B cell (primary cell): Measurements from ENCODE around the gene TFEB. TPM values are rescaled to one million over a fixed set of nuclear protein-coding genes. Genes with fewer than 3 reads are reported as not detected.

Source experiments
- ATAC-seq: fragments of 200-7000 bp; cut with Tn5 transposase; one replicate; pipeline ENCODE4 v1.10.0; 2021; ENCODE audit warnings: low read depth, mild to moderate bottlenecking, moderate number of reproducible peaks, moderate library complexity
- CTCF ChIA-PET: fragments of 350-600 bp; sonication (Branson Sonifier 250); formaldehyde crosslinking; loops from one replicate; lab custom pipeline; 2021; ENCODE audit warnings: antibody characterized with exemption, inconsistent platforms; lab: Charles Lee
- POLR2A ChIA-PET: fragments of 350-600 bp; sonication (Branson Sonifier 250); formaldehyde crosslinking; loops from one replicate; lab custom pipeline; 2021; ENCODE audit warnings: antibody characterized with exemption; lab: Charles Lee
- DNase-seq: peaks from one replicate; pipeline ENCODE4 v3.0.0; 2013
- H2AFZ ChIP-seq: 2 replicates; pipeline ENCODE4 v1.6.1; 2012; ENCODE audit warnings: mild to moderate bottlenecking, low read depth, low read length; ENCODE audit not compliant: insufficient read depth, poor library complexity, severe bottlenecking
- H3K27ac ChIP-seq, 2 donors: 1 replicate in 1 of 2; 2 replicates in 1 of 2; pipeline ENCODE4 v1.5.1; 2012 to 2013; ENCODE audit warnings: low read length in 2 of 2, mild to moderate bottlenecking in 2 of 2, moderate library complexity in 1 of 2
- H3K27me3 ChIP-seq, 4 experiments: fragments of 200-600 bp in 1 of 4; sonication (generic) in 1 of 4; replicated peaks in 1 of 4; 1 replicate in 2 of 4; 2 replicates in 2 of 4; pipeline versions ENCODE4 v1.6.1 to v1.7.0; 2013 to 2016; ENCODE audit warnings: low read length in 3 of 4, mild to moderate bottlenecking in 2 of 4, mixed read lengths in 1 of 4, moderate library complexity in 1 of 4; ENCODE audit not compliant: insufficient read depth in 4 of 4, control insufficient read depth in 3 of 4; ENCODE audit errors: control extremely low read depth in 1 of 4
- H3K36me3 ChIP-seq, 2 experiments: replicated peaks in 1 of 2; 1 replicate in 1 of 2; 2 replicates in 1 of 2; pipeline versions ENCODE4 v1.6.1 to v1.7.1; 2013; ENCODE audit warnings: low read length in 1 of 2; ENCODE audit not compliant: insufficient read depth in 2 of 2, control insufficient read depth in 1 of 2; ENCODE audit errors: control extremely low read depth in 1 of 2, extremely low read depth in 1 of 2
- H3K4me1 ChIP-seq, 2 donors: fragments of 200-600 bp in 1 of 2; sonication (generic) in 1 of 2; 1 replicate in 1 of 2; 2 replicates in 1 of 2; pipeline versions ENCODE4 v1.5.1 to v1.6.1; 2013 to 2017; ENCODE audit warnings: low read length in 2 of 2; ENCODE audit not compliant: control insufficient read depth in 2 of 2, insufficient read depth in 2 of 2
- H3K4me2 ChIP-seq: replicated peaks from 2 replicates; pipeline ENCODE3; 2012; ENCODE audit warnings: mild to moderate bottlenecking, low read depth, low read length; ENCODE audit not compliant: poor library complexity, severe bottlenecking
- H3K4me3 ChIP-seq, 5 experiments: fragments of 200-600 bp in 1 of 5; sonication (generic) in 1 of 5; 1 replicate in 3 of 5; 2 replicates in 2 of 5; pipeline versions ENCODE4 v1.5.1 to v1.7.0; 2011 to 2016; ENCODE audit warnings: low read length in 4 of 5, mild to moderate bottlenecking in 4 of 5, low read depth in 2 of 5, control low read depth in 1 of 5, moderate library complexity in 1 of 5; ENCODE audit not compliant: insufficient read depth in 1 of 5; ENCODE audit errors: control extremely low read depth in 1 of 5, extremely low read depth in 1 of 5
- H3K79me2 ChIP-seq: fragments of 200-600 bp; sonication (generic); one replicate; pipeline ENCODE4 v1.6.0; 2016; ENCODE audit warnings: low read length; ENCODE audit not compliant: control insufficient read depth, insufficient read depth
- H3K9ac ChIP-seq: fragments of 200-600 bp; sonication (generic); 2 replicates; pipeline ENCODE4 v1.6.1; 2017; ENCODE audit warnings: mild to moderate bottlenecking, low read length, moderate library complexity
- H3K9me3 ChIP-seq, 3 donors: one replicate each; pipeline versions ENCODE4 v1.6.1 to v1.7.1; 2013; ENCODE audit warnings: low read length in 2 of 3; ENCODE audit not compliant: control insufficient read depth in 2 of 3, insufficient read depth in 1 of 3; ENCODE audit errors: control extremely low read depth in 1 of 3
- H4K20me1 ChIP-seq: 2 replicates; pipeline ENCODE4 v1.6.0; 2012; ENCODE audit warnings: mild to moderate bottlenecking, low read length; ENCODE audit not compliant: insufficient read depth, control insufficient read depth, poor library complexity, severe bottlenecking
- H3K27ac Mint-ChIP-seq: one replicate; pipeline ENCODE4 v1.8.0; 2021; ENCODE audit warnings: mixed read lengths
- H3K27me3 Mint-ChIP-seq: one replicate; pipeline ENCODE4 v1.8.0; 2021; ENCODE audit warnings: mixed read lengths
- H3K4me1 Mint-ChIP-seq: one replicate; pipeline ENCODE4 v1.8.0; 2021; ENCODE audit warnings: mixed read lengths
- H3K4me3 Mint-ChIP-seq: one replicate; pipeline ENCODE4 v1.8.0; 2021; ENCODE audit warnings: mixed read lengths
- H3K9me3 Mint-ChIP-seq: one replicate; pipeline ENCODE4 v1.8.0; 2022; ENCODE audit warnings: mixed read lengths; ENCODE audit not compliant: insufficient read depth
- EZH2 ChIP-seq: IDR thresholded peaks from 2 replicates; pipeline ENCODE4 v1.6.1; 2012; ENCODE audit warnings: borderline replicate concordance, low read depth, mild to moderate bottlenecking, moderate library complexity, low read length; ENCODE audit not compliant: insufficient read depth, poor library complexity, severe bottlenecking
- WGBS: methylation state at CpG from one replicate; pipeline ENCODE4 v1.1.5; 2013; ENCODE audit warnings: missing lambda C conversion rate; ENCODE audit not compliant: insufficient coverage; 5-methylcytosine and 5-hydroxymethylcytosine counted together
- intact Hi-C: fragments of 100-400 bp; cut with micrococcal nuclease; formaldehyde crosslinking; loops from one replicate; pipeline ENCODE4 v1.10.0; 2022
- polyA plus RNA-seq: library from polyadenylated mRNA; depleted of rRNA; stranded (reverse); fragments of >200 nt; gene quantifications from 2 replicates; pipeline ENCODE4 v1.2.3, GENCODE V29; 2012
- total RNA-seq, 2 donors: library from RNA; stranded (reverse); fragments of 120-200 nt in 1 of 2; gene quantifications; 1 replicate in 1 of 2; 2 replicates in 1 of 2; pipeline versions ENCODE4 v1.2.3 to v1.2.4, GENCODE V29; 2013 to 2022
- TF ChIP-seq, protein P1 (sequence below): fragments of 200-600 bp; IDR thresholded peaks from one replicate; pipeline ENCODE4 v1.8.0; 2022; ENCODE audit warnings: antibody characterized with exemption, mild to moderate bottlenecking

Gene TFEB
- total and polyA plus RNA-seq, 2 donors (not counting 1 experiment from before 2014, with no cell fraction given) = 113 to 148 TPM

DNA sequence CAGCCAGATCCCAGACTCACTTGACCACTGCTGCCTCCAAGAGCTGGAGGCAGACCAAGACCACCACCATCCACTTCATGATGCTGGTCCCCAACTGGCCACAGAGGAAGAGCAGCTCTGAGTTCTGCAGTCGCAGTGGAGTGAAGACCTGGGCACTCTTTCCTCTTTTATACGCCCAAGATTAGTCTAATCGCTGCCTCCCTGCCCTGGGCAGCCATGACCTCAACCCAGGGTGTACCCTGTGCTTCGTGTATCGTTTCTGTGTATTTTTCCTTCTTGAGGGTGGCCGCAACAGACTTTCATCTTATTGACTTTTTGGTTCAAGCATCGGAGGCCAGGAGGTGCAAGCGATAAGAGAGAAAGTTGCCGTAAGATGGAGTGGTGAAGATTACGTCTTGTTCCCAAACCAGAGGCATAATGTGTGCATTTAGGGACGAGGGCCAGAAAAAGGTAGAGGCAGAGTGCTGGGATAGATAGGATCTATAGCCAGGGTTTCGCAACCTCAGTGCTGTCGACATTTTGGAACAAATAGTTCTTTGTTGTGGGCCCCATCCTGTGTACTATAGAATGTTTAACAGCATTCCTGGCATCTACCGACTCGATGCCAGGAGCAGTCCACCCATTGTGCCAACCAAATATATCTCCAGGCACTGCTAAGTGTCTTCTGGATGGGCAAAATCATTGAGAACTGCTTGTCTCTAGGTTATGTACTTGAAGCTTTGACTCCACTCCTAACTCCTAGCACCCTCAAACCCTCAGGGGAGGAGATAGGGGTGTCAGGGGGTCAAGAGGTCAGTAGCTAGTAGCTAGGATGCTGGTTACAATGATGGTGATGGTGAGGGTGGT lies 12.1 kb upstream of the TFEB start, which contains the start of gene PGC:
Gene PGC (minus strand): TSS at position 142 of the 846 bp plus-strand sequence. CDS start 63 bp downstream, at position 79.
- ATAC-seq = no peak

DNA sequence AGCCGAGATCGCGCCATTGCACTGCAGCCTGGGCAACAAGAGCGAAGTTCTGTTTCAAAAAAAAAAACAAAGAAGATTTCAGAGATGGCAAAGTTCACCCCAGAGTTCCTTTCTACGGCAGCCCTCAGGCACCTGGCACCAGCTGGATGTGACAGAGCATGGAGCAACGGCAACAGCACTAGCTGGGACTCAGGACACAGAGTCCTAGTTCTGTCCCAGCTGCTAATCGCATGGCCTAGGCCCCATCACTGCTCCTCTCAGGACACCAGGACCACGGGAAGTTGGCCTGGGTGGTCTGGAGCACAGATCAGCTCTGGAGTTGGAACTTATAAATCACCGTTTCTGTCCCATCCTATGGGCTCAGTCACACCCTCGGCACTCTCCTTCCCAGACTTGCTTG lies 10.7 kb upstream of the TFEB start:
- H3K79me2 ChIP-seq = no peaks in the 10 kb centered on the region
- H3K4me3 ChIP-seq = no peak overlapping the region
- no peaks in the 10 kb centered on the region for H3K27me3 ChIP-seq
- H3K36me3 ChIP-seq = no peaks in the 10 kb centered on the region
- 92% methylated on average over 10 of the region's 10 CpGs for WGBS
- TF ChIP-seq, protein P1, sequence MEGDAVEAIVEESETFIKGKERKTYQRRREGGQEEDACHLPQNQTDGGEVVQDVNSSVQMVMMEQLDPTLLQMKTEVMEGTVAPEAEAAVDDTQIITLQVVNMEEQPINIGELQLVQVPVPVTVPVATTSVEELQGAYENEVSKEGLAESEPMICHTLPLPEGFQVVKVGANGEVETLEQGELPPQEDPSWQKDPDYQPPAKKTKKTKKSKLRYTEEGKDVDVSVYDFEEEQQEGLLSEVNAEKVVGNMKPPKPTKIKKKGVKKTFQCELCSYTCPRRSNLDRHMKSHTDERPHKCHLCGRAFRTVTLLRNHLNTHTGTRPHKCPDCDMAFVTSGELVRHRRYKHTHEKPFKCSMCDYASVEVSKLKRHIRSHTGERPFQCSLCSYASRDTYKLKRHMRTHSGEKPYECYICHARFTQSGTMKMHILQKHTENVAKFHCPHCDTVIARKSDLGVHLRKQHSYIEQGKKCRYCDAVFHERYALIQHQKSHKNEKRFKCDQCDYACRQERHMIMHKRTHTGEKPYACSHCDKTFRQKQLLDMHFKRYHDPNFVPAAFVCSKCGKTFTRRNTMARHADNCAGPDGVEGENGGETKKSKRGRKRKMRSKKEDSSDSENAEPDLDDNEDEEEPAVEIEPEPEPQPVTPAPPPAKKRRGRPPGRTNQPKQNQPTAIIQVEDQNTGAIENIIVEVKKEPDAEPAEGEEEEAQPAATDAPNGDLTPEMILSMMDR = no peak
- no peak for TF ChIP-seq EZH2
- Mint-ChIP-seq H3K9me3 (no peaks in the 10 kb centered on the region), H3K4me1 (no peaks in the 10 kb centered on the region), H3K4me3 (no peak overlapping the region), H3K27me3 (no peaks in the 10 kb centered on the region), H3K27ac (no peak overlapping the region)
- ChIA-PET POLR2A (no interaction called here), CTCF (interaction anchor here (1.2 kb wide), 1 partner anchor 61 kb away, joined by 4 read pairs; no protein-coding TSS in a partner anchor)
- H3K9ac ChIP-seq = no peak overlapping the region
- H4K20me1 ChIP-seq = no peaks in the 10 kb centered on the region
- intact Hi-C loops = no loop called here
- H3K27ac ChIP-seq = no peak overlapping the region
- H2AFZ ChIP-seq = no peak overlapping the region
- no peaks in the 10 kb centered on the region for H3K4me1 ChIP-seq
- DNase-seq = no peak
- no peak overlapping the region for H3K4me2 ChIP-seq
- no peaks in the 10 kb centered on the region for H3K9me3 ChIP-seq
- ATAC-seq = no peak

More for the DNA sequence above, 12.1 kb upstream of the TFEB start, which contains the start of gene PGC:
- ChIA-PET POLR2A (interaction anchor here (0.6 kb wide), 2 partner anchors 16 to 83 kb away, joined by 3 to 4 read pairs; no protein-coding TSS in a partner anchor), CTCF (no interaction called here)
- intact Hi-C loops = no loop called here
- H3K36me3 ChIP-seq = no peaks in the 10 kb centered on the region
- no peak within 1 kb of the TSS for H2AFZ ChIP-seq
- H3K9me3 Mint-ChIP-seq = no peaks in the 10 kb centered on the region
- DNase-seq = no peak
- H3K9me3 ChIP-seq = no peaks in the 10 kb centered on the region
- no peak within 1 kb of the TSS for H3K4me3 ChIP-seq
- no peaks in the 10 kb centered on the region for H3K4me1 Mint-ChIP-seq
- no peak for TF ChIP-seq EZH2
- TF ChIP-seq, protein P1 = no peak
- WGBS = 93% methylated on average over 14 of the region's 15 CpGs
- no peaks in the 10 kb centered on the region for H3K27me3 ChIP-seq
- no peak within 1 kb of the TSS for H3K4me2 ChIP-seq
- H3K79me2 ChIP-seq = no peaks in the 10 kb centered on the region
- H3K9ac ChIP-seq = no peak within 1 kb of the TSS
- no peaks in the 10 kb centered on the region for H4K20me1 ChIP-seq
- no peak within 1 kb of the TSS for H3K27ac ChIP-seq
- H3K4me3 Mint-ChIP-seq = no peak within 1 kb of the TSS
- no peaks in the 10 kb centered on the region for H3K4me1 ChIP-seq
- no peaks in the 10 kb centered on the region for H3K27me3 Mint-ChIP-seq
- no peak within 1 kb of the TSS for H3K27ac Mint-ChIP-seq
